ENCODE measurements around the gene ACTR8.
A peak's percentile ranks its signal among the peaks of the same experiment; 100 is the strongest.
"Not testable (repeated sequence)": the region's sequence is repeated elsewhere in the genome, so short reads cannot be mapped to it uniquely, and the experiment has no call there.

Gene ACTR8

GRCh38 chr3:53881691-53882593, at the start of gene ACTR8:
Gene ACTR8 (minus strand): TSS chr3:53882152. CDS start chr3:53882101, 51 bp downstream.
- peak; percentile 8 for DNase-seq

- DNase-seq: not testable (repeated sequence)
Observed at GRCh38 chr3:53927208-53927872, 45.4 kb upstream of the ACTR8 start.

- DNase-seq: no peak
Observed at GRCh38 chr3:53921296-53921695, 39.3 kb upstream of the ACTR8 start.

- no peak for DNase-seq
Observed at GRCh38 chr3:53919741-53920140, 37.8 kb upstream of the ACTR8 start.

GRCh38 chr3:53913401-53913800, 31.4 kb upstream of the ACTR8 start:
- DNase-seq: no peak

GRCh38 chr3:53902711-53903110, 20.8 kb upstream of the ACTR8 start:
- no peak for DNase-seq

GRCh38 chr3:53902067-53902466, 20.1 kb upstream of the ACTR8 start:
- DNase-seq: no peak

GRCh38 chr3:53900666-53901331, 18.8 kb upstream of the ACTR8 start:
- no peak for DNase-seq

GRCh38 chr3:53899750-53900149, 17.8 kb upstream of the ACTR8 start:
- DNase-seq: no peak

- DNase-seq: no peak
Observed at GRCh38 chr3:53892286-53892637, 10.3 kb upstream of the ACTR8 start.

GRCh38 chr3:53891497-53892285, 9.7 kb upstream of the ACTR8 start, which contains the start of gene SELENOK:
Gene SELENOK (minus strand): TSS chr3:53891859.
- peak; percentile 91 for DNase-seq

GRCh38 chr3:53890726-53891475, 8.9 kb upstream of the ACTR8 start:
- DNase-seq: no peak

GRCh38 chr3:53888232-53888631, 6.3 kb upstream of the ACTR8 start:
- DNase-seq: no peak

- DNase-seq: no peak
Observed at GRCh38 chr3:53887446-53887845, 5.5 kb upstream of the ACTR8 start.

- no peak for DNase-seq
Observed at GRCh38 chr3:53885239-53885638, 3.3 kb upstream of the ACTR8 start.

GRCh38 chr3:53884623-53885022, 2.7 kb upstream of the ACTR8 start:
- no peak for DNase-seq

- DNase-seq: no peak
Observed at GRCh38 chr3:53883008-53883407, 1.1 kb upstream of the ACTR8 start.

- DNase-seq: no peak
Observed at GRCh38 chr3:53880396-53881345, 1.3 kb downstream of the ACTR8 start.

GRCh38 chr3:53865732-53866499, 16.0 kb downstream of the ACTR8 start:
- no peak for DNase-seq

GRCh38 chr3:53863145-53863544, 18.8 kb downstream of the ACTR8 start:
- no peak for DNase-seq

Data from DMS153 (cell line).